Osteoblast (primary cell): Measurements from ENCODE around the gene ZNF224. TPM values are rescaled to one million over a fixed set of nuclear protein-coding genes. Genes with fewer than 3 reads are reported as not detected.

Experiments
- DNase-seq: peaks from one replicate; pipeline ENCODE4 v3.0.0; 2011; ENCODE audit warnings: low spot score, mixed read lengths; ENCODE audit not compliant: insufficient read length; ENCODE audit errors: missing footprints
- H2AFZ ChIP-seq: 2 replicates; pipeline ENCODE4 v1.6.0; 2011; ENCODE audit warnings: mild to moderate bottlenecking, low read length
- H3K27ac ChIP-seq: 2 replicates; pipeline ENCODE4 v1.5.1; 2011; ENCODE audit warnings: mild to moderate bottlenecking, low read depth, low read length, moderate library complexity
- H3K27me3 ChIP-seq: 2 replicates; pipeline ENCODE4 v1.6.0; 2012; ENCODE audit warnings: mild to moderate bottlenecking, control low read depth, inconsistent platforms, low read length, moderate library complexity; ENCODE audit not compliant: insufficient read depth
- H3K36me3 ChIP-seq: 2 replicates; pipeline ENCODE4 v1.5.1; 2011; ENCODE audit warnings: mild to moderate bottlenecking, low read length, control low read depth, moderate library complexity; ENCODE audit not compliant: insufficient read depth
- H3K4me1 ChIP-seq: 2 replicates; pipeline ENCODE4 v1.5.1; 2011; ENCODE audit warnings: mild to moderate bottlenecking, low read length, control low read depth, moderate library complexity; ENCODE audit not compliant: insufficient read depth
- H3K4me2 ChIP-seq: 2 replicates; pipeline ENCODE4 v1.6.0; 2011; ENCODE audit warnings: mild to moderate bottlenecking, low read length; ENCODE audit not compliant: insufficient read depth
- H3K4me3 ChIP-seq: fragments of 200-600 bp; sonication (generic); 3 replicates; pipeline ENCODE4 v1.5.1; 2012; ENCODE audit warnings: mild to moderate bottlenecking, low read length, inconsistent platforms; ENCODE audit not compliant: insufficient read depth
- H3K79me2 ChIP-seq: 2 replicates; pipeline ENCODE4 v1.6.0; 2012; ENCODE audit warnings: mild to moderate bottlenecking, low read length, control low read depth, inconsistent platforms; ENCODE audit not compliant: insufficient read depth
- H3K9me3 ChIP-seq: 2 replicates; pipeline ENCODE4 v1.5.1; 2011; ENCODE audit warnings: low read depth, low read length, control low read depth
- H4K20me1 ChIP-seq: 2 replicates; pipeline ENCODE4 v1.6.0; 2012; ENCODE audit warnings: mild to moderate bottlenecking, low read length, control low read depth; ENCODE audit not compliant: insufficient read depth
- total RNA-seq: library from RNA; depleted of rRNA; stranded (reverse); fragments of >200 nt; gene quantifications from 2 replicates; pipeline ENCODE4 v1.2.3, GENCODE V29; 2012
- TF ChIP-seq, protein P1 (sequence below): IDR thresholded peaks from 2 replicates; pipeline ENCODE4 v1.5.1; 2011; ENCODE audit warnings: mild to moderate bottlenecking, low read depth, low read length, moderate library complexity; ENCODE audit errors: extremely low read depth

ZNF224 gene
- total RNA-seq, 1 donor = 32.6 TPM

DNA sequence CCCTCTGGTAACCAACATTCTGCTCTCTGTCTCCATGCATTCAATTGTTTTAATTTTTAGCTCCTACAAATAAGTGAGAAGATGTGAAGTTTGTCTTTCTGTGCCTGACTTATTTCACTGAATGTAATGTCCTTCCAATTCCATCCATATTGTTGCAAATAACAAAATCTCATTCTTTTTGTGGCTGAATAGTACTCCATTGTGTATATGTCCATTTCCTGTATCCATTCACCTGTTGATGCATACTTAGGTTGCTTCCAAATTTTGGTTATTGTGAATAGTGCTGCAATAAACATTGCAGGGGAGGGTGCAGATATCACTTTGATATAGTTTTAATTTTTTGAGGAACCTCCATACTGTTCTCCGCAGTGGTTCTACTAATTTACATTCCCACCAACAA lies 24.7 kb upstream of the ZNF224 start:
- Histone ChIP-seq H4K20me1 (no peaks in the 10 kb centered on the region), H3K9me3 (peaks cover 21% of the 10 kb centered on the region), H3K4me3 (no peak overlapping the region), H3K36me3 (peaks cover 30% of the 10 kb centered on the region), H3K27me3 (no peaks in the 10 kb centered on the region), H3K79me2 (peaks cover 8% of the 10 kb centered on the region), H3K4me1 (peaks cover 9% of the 10 kb centered on the region), H2AFZ (no peak overlapping the region), H3K4me2 (no peak overlapping the region), H3K27ac (no peak overlapping the region)
- no peak for DNase-seq
- TF ChIP-seq, protein P1, sequence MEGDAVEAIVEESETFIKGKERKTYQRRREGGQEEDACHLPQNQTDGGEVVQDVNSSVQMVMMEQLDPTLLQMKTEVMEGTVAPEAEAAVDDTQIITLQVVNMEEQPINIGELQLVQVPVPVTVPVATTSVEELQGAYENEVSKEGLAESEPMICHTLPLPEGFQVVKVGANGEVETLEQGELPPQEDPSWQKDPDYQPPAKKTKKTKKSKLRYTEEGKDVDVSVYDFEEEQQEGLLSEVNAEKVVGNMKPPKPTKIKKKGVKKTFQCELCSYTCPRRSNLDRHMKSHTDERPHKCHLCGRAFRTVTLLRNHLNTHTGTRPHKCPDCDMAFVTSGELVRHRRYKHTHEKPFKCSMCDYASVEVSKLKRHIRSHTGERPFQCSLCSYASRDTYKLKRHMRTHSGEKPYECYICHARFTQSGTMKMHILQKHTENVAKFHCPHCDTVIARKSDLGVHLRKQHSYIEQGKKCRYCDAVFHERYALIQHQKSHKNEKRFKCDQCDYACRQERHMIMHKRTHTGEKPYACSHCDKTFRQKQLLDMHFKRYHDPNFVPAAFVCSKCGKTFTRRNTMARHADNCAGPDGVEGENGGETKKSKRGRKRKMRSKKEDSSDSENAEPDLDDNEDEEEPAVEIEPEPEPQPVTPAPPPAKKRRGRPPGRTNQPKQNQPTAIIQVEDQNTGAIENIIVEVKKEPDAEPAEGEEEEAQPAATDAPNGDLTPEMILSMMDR = no peak

DNA sequence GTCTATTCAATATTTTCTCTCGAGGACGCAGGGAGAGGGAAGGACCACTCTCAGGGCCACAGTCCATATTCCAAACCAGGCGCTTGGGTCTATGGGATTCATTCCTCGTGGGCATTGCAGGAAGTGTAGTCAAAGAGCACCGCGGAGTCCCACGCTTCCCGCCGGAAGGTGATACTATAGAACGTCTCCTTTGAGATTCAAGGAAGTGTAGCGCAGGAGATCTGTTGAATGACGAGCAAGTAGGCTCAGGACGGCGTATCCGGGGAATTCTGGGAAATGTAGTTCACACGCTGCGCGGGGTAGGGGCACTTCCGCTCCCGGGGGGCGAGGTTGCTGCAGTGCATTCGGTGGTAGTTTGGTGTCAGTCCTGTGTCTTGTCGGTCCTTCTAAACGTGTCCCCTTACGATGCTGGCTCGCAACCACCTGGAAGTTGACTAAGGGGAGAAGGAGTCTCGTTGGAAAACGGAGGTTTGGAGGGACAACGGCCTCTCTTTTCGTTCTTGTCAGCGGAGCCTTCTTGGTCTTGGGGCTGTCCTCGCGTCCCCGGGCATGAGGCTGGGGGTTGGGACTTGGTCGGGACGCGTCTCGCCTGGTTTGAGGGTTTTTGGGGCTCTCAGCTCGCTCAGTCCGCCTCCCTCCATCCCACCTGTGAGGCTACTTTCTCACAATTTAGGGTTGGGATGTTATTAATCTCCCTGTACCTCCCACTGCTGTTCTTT lies 22.2 kb upstream of the ZNF224 start, which contains the start of gene ZNF284:
Gene ZNF284 (plus strand): TSS at position 336 of the 719 bp plus-strand sequence. CDS start 4,231 bp downstream, outside the sequence.
- peak within 1 kb of the TSS; percentile 95 for H3K4me3 ChIP-seq
- H3K27me3 ChIP-seq = no peaks in the 10 kb centered on the region
- H3K27ac ChIP-seq = peak within 1 kb of the TSS; percentile 40
- peak within 1 kb of the TSS; percentile 99 for H3K4me2 ChIP-seq
- H3K4me1 ChIP-seq = peaks cover 9% of the 10 kb centered on the region
- peaks cover 6% of the 10 kb centered on the region for H3K36me3 ChIP-seq
- peaks cover 8% of the 10 kb centered on the region for H3K79me2 ChIP-seq
- peak within 1 kb of the TSS; percentile 100 for H2AFZ ChIP-seq
- TF ChIP-seq, protein P1 = no peak
- no peaks in the 10 kb centered on the region for H4K20me1 ChIP-seq
- H3K9me3 ChIP-seq = peaks cover 5% of the 10 kb centered on the region
- peak; percentile 96 for DNase-seq

- peak overlapping the region; percentile 95 for H3K4me3 ChIP-seq
- no peaks in the 10 kb centered on the region for H3K27me3 ChIP-seq
- H3K27ac ChIP-seq = no peak overlapping the region
- TF ChIP-seq, protein P1 = no peak
- no peaks in the 10 kb centered on the region for H3K9me3 ChIP-seq
- H3K79me2 ChIP-seq = peaks cover 8% of the 10 kb centered on the region
- DNase-seq = no peak
- H2AFZ ChIP-seq = peak overlapping the region; percentile 100
- H3K4me1 ChIP-seq = peaks cover 9% of the 10 kb centered on the region
- H3K36me3 ChIP-seq = no peaks in the 10 kb centered on the region
- H4K20me1 ChIP-seq = no peaks in the 10 kb centered on the region
- H3K4me2 ChIP-seq = peak overlapping the region; percentile 99
Observed at GRCh38 chr19:44072543-44073401, 21.4 kb upstream of the ZNF224 start.

DNA sequence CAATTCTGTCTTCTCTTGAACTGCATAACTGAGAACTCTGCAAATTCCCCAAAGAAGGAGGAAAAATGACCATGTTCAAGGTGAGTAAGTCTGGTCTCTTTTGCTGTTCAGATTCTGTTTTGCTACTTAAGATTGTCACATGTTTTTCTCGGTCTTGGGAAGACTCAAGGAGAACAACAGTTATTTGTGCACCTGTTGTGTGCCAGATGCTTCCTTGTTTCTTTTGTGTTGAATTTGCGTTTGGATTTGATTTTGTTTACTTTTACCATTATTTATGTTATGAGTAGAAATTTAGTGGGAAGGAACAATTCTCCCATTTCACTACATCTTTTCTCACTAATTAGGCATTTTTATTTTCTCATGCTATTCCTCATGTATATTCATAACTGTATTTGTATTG lies 17.8 kb upstream of the ZNF224 start:
- H4K20me1 ChIP-seq = no peaks in the 10 kb centered on the region
- H3K36me3 ChIP-seq = peaks cover 3% of the 10 kb centered on the region
- H3K4me2 ChIP-seq = no peak overlapping the region
- no peaks in the 10 kb centered on the region for H3K9me3 ChIP-seq
- no peaks in the 10 kb centered on the region for H3K27me3 ChIP-seq
- H3K79me2 ChIP-seq = peaks cover 8% of the 10 kb centered on the region
- no peak overlapping the region for H2AFZ ChIP-seq
- H3K4me3 ChIP-seq = no peak overlapping the region
- TF ChIP-seq, protein P1 = no peak
- no peak for DNase-seq
- H3K4me1 ChIP-seq = peaks cover 9% of the 10 kb centered on the region
- no peak overlapping the region for H3K27ac ChIP-seq
